HepG2 (cell line): ENCODE data around the gene HK2. TPM values are rescaled to one million over a fixed set of nuclear protein-coding genes. Genes with fewer than 3 reads are reported as not detected.

Experiments
- ATAC-seq: fragments of 200-7000 bp; cut with Tn5 transposase; 3 replicates; pipeline ENCODE4 v1.9.1; 2020; ENCODE audit warnings: mild to moderate bottlenecking, moderate library complexity
- BruUV-seq: library from RNA; stranded (reverse); fragments of 400-500 nt; replicated peaks from 2 replicates; lab custom pipeline; 2021; lab: Mats Ljungman, UMichigan
- CTCF ChIA-PET: fragments of 300-600 bp; formaldehyde crosslinking; extraction: SDS; loops from one replicate; lab custom pipeline; 2021; ENCODE audit warnings: low total read pairs, inconsistent platforms, low intra/inter-chr PET ratio; lab: Yijun Ruan, JAX
- POLR2A ChIA-PET: fragments of 350-600 bp; sonication (Branson Sonifier 250); formaldehyde crosslinking; loops from one replicate; lab custom pipeline; 2020; ENCODE audit warnings: antibody characterized with exemption, inconsistent platforms; lab: Yijun Ruan, JAX
- DNase-seq: peaks from one replicate; pipeline ENCODE4 v3.0.0-alpha.2; 2015; ENCODE audit warnings: low spot score
- FAIRE-seq: peaks from 3 replicates; lab custom pipeline; 2011; peaks lifted over from hg19 to GRCh38; lab: Jason Lieb, UNC
- H2AFZ ChIP-seq: one replicate; pipeline ENCODE4 v1.6.1; 2011; ENCODE audit warnings: low read length, inconsistent platforms
- H3K27ac ChIP-seq: fragments of 300-600 bp; 3 replicates; pipeline ENCODE4 v1.8.0; 2011; ENCODE audit warnings: mixed run types, mild to moderate bottlenecking, mixed read lengths, low read length, inconsistent platforms; ENCODE audit not compliant: insufficient read depth; ENCODE audit errors: extremely low read length
- H3K27me3 ChIP-seq, 2 experiments: fragments of 200-600 bp in 1 of 2; 2 replicates in 1 of 2; 3 replicates in 1 of 2; pipeline versions ENCODE4 v1.6.0 to v1.8.0; 2011; ENCODE audit warnings: low read length in 2 of 2, mild to moderate bottlenecking in 2 of 2, moderate library complexity in 2 of 2, inconsistent platforms in 1 of 2; ENCODE audit not compliant: insufficient read depth in 2 of 2, control insufficient read depth in 1 of 2
- H3K36me3 ChIP-seq, 2 experiments: fragments of 200-600 bp in 1 of 2; replicated peaks in 1 of 2; 2 replicates in 1 of 2; 3 replicates in 1 of 2; pipeline versions ENCODE4 v1.5.1 to v1.8.0; 2011; ENCODE audit warnings: low read length in 2 of 2, inconsistent platforms in 1 of 2; ENCODE audit not compliant: insufficient read depth in 2 of 2, control insufficient read depth in 1 of 2
- H3K4me1 ChIP-seq: 2 replicates; pipeline ENCODE4 v1.5.1; 2012; ENCODE audit warnings: low read length, inconsistent platforms; ENCODE audit not compliant: insufficient read depth
- H3K4me2 ChIP-seq: 2 replicates; pipeline ENCODE4 v1.6.0; 2011; ENCODE audit warnings: low read depth, low read length, inconsistent platforms
- H3K4me3 ChIP-seq, 3 experiments: fragments of 200-600 bp in 1 of 3; sonication (generic), shearing (Covaris generic) in 1 of 3; replicated peaks in 1 of 3; 2 replicates each; pipeline ENCODE4 v1.5.1; 2011 to 2016; ENCODE audit warnings: low read length in 3 of 3, inconsistent platforms in 2 of 3, low read depth in 2 of 3, mild to moderate bottlenecking in 2 of 3, control low read depth in 1 of 3, mixed read lengths in 1 of 3; ENCODE audit not compliant: insufficient read depth in 1 of 3
- H3K79me2 ChIP-seq: one replicate; pipeline ENCODE4 v1.6.1; 2011; ENCODE audit warnings: low read length, inconsistent platforms; ENCODE audit not compliant: insufficient read depth
- H3K9ac ChIP-seq: 2 replicates; pipeline ENCODE4 v1.6.0; 2011; ENCODE audit warnings: mild to moderate bottlenecking, low read depth, low read length, inconsistent platforms; ENCODE audit not compliant: insufficient read depth
- H3K9me3 ChIP-seq: 2 replicates; pipeline ENCODE4 v1.5.1; 2012; ENCODE audit warnings: mild to moderate bottlenecking, low read length
- H4K20me1 ChIP-seq: 2 replicates; pipeline ENCODE4 v1.6.0; 2011; ENCODE audit warnings: inconsistent platforms, mild to moderate bottlenecking, low read length, moderate library complexity; ENCODE audit not compliant: insufficient read depth
- DNMT3B ChIP-seq: conservative IDR thresholded peaks from 2 replicates; pipeline ENCODE4 v1.6.1; 2016; ENCODE audit warnings: missing biosample characterization, control low read depth
- NFKBIZ ChIP-seq: IDR thresholded peaks from 2 replicates; pipeline ENCODE4 v1.6.1; 2018; ENCODE audit warnings: missing genetic modification reagents, missing compliant biosample characterization
- PCBP2 ChIP-seq: fragments of 200-400 bp; formaldehyde crosslinking; optimal IDR thresholded peaks from 2 replicates; pipeline ENCODE3; 2018; ENCODE audit warnings: low read length, low read depth; ENCODE audit not compliant: poor library complexity, severe bottlenecking
- ZFP90 ChIP-seq: sonication (generic); formaldehyde crosslinking; IDR thresholded peaks from 2 replicates; pipeline ENCODE4 v1.8.0; 2022; ENCODE audit warnings: missing genetic modification reagents, mild to moderate bottlenecking, inconsistent platforms, borderline replicate concordance
- ZNF431 ChIP-seq: sonication (generic); formaldehyde crosslinking; IDR thresholded peaks from 2 replicates; pipeline ENCODE4 v1.9.0; 2022; ENCODE audit warnings: missing genetic modification reagents, low read depth, mild to moderate bottlenecking, borderline replicate concordance
- ZNF768 ChIP-seq: sonication (generic); formaldehyde crosslinking; IDR thresholded peaks from 2 replicates; pipeline ENCODE4 v1.4.0; 2020; ENCODE audit warnings: missing genetic modification reagents
- WGBS: methylation state at CpG from one replicate; pipeline ENCODE4 v1.1.6; 2017; ENCODE audit warnings: low lambda C conversion rate; 5-methylcytosine and 5-hydroxymethylcytosine counted together
- in situ Hi-C: cut with HindIII; loops from 2 replicates; pipeline ENCODE4 v1.10.0; 2017; ENCODE audit warnings: low pct_unique_long_range_greater_than_20kb; ENCODE audit not compliant: extremely low pct_ligation_motif_present
- intact Hi-C: fragments of 100-400 bp; cut with micrococcal nuclease; formaldehyde crosslinking; loops from one replicate; pipeline ENCODE4 v1.10.0; 2022; ENCODE audit not compliant: unreplicated experiment
- polyA plus RNA-seq, 8 experiments: library from polyadenylated mRNA; depleted of rRNA in 3 of 8; stranded (reverse) in 7 of 8; unstranded in 1 of 8; fragments of >200 nt; fragmentation: Illumina TruSeq in 4 of 8; extraction: Trizol in 4 of 8; gene quantifications; 2 replicates each; pipeline versions ENCODE4 v1.2.1 to v1.2.3, GENCODE V29; 2011 to 2016; ENCODE audit warnings: low read depth in 4 of 8, missing spikeins in 1 of 8, mixed read lengths in 1 of 8; ENCODE audit not compliant: insufficient read depth in 1 of 8
- total RNA-seq, 5 experiments: library from RNA; depleted of rRNA; stranded (reverse); fragments of >200 nt; fragmentation: Illumina TruSeq; extraction: Trizol; gene quantifications; 2 replicates each; pipeline ENCODE4 v1.2.3, GENCODE V29; 2016; ENCODE audit warnings: low read depth in 1 of 5
- TF ChIP-seq, protein P1 (sequence below): sonication (generic); formaldehyde crosslinking; IDR thresholded peaks from 2 replicates; pipeline ENCODE4 v1.4.0; 2020; ENCODE audit warnings: missing genetic modification reagents, mild to moderate bottlenecking, borderline replicate concordance
- TF ChIP-seq, protein P2 (sequence below): sonication (generic); formaldehyde crosslinking; IDR thresholded peaks from 2 replicates; pipeline ENCODE4 v1.5.1; 2020; ENCODE audit warnings: missing genetic modification reagents, mild to moderate bottlenecking, borderline replicate concordance

HK2 gene
- total and polyA plus RNA-seq, 2 of the 13 experiments (the other 11 are each of a cell fraction or from before 2014, with no cell fraction given): 13.2 to 101 TPM

DNA sequence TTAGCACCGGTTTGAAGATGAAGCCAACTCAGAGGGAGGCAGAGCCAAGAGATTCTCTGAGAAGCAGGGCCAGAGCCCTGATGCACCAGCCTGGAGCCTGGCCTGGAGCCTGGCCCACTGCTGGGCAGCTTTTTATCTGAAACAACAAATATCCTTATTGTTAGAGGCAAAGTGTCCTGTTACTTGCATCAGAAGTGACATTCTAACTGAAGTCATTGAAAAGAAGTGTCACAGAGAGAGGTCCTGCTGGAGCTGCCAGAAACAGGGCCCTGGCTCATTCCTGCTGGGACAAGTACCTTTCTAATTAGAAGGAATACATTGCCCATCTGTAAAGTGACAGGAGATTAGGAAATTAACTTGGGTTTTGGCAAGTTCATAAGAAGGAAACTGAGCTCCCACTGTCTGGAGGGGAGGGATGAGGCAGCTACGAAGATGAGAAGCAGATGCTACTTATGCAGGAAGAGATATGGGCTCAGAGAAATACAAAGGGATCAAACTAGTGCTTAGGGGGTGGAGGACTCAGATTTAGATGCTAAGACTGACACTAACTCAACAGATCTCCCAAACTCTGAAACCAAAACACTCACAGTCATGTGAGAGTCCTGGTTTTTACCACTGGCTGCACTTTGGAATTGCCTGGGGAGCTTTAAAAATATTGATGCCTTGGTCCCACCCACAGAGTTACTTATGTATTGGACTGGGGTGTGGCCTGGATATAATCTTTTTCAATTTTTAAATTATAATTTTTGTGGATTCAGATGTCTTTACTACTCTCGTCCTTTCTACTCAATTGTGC is 11.0 kb upstream of the HK2 start:
- CTCF ChIA-PET: no interaction called here
- no peak overlapping the region for H3K9ac ChIP-seq
- no peak for DNase-seq
- no peak overlapping the region for H3K4me3 ChIP-seq
- H3K4me2 ChIP-seq: peak overlapping the region; percentile 21; the same call in 1 of the 2 replicates
- WGBS: 16% methylated on average over 3 of the region's 3 CpGs
- no peaks in the 10 kb centered on the region for H3K79me2 ChIP-seq
- intact Hi-C loops (no loop called here), in situ Hi-C loops (no loop called here)
- H3K27ac ChIP-seq: no peak overlapping the region
- peaks cover 0 to 10% of the 10 kb centered on the region in 2 experiments; a peak in 3 of 5 replicates for H3K27me3 ChIP-seq
- H4K20me1 ChIP-seq: no peaks in the 10 kb centered on the region
- H2AFZ ChIP-seq: no peak overlapping the region
- H3K36me3 ChIP-seq: no peaks in the 10 kb centered on the region
- TF ChIP-seq, protein P1, sequence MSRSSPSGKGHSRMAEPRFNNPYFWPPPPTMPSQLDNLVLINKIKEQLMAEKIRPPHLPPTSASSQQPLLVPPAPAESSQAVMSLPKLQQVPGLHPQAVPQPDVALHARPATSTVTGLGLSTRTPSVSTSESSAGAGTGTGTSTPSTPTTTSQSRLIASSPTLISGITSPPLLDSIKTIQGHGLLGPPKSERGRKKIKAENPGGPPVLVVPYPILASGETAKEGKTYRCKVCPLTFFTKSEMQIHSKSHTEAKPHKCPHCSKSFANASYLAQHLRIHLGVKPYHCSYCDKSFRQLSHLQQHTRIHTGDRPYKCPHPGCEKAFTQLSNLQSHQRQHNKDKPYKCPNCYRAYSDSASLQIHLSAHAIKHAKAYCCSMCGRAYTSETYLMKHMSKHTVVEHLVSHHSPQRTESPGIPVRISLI: no peak
- 0 out of 2 replicates have a peak, but pooled peaks have one; percentile 17 for TF ChIP-seq ZNF768 (CRISPR knock-in tag)
- POLR2A ChIA-PET: no interaction called here
- no peak for FAIRE-seq
- BruUV-seq: no TSS peak
- ATAC-seq: no peak
- peaks cover 39% of the 10 kb centered on the region for H3K4me1 ChIP-seq
- no peaks in the 10 kb centered on the region for H3K9me3 ChIP-seq

DNA sequence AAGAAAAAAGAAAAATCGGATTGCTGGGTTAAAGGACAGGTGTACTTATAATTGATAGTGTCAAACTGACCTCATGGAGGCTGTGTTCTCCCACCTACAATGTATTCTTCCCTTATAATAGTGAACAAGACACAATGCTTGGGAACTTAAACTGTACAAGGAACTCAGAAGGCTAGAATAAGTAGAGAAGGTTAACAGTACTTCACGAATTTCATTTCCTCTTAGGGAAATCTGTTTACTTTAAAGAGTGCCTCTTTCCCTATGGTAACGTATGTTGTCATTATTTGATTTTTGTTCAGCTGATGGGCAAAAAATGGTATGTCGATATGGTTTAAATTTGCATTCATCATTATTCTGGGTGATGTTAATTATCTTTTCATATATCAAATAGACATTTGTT is 9.2 kb upstream of the HK2 start:
- Histone ChIP-seq H3K9ac (no peak overlapping the region), H3K36me3 (no peaks in the 10 kb centered on the region), H4K20me1 (no peaks in the 10 kb centered on the region), H3K79me2 (no peaks in the 10 kb centered on the region), H3K27me3 (peaks cover 0 to 13% of the 10 kb centered on the region in 2 experiments; a peak in 3 of 5 replicates), H3K4me3 (no peak overlapping the region), H3K9me3 (no peaks in the 10 kb centered on the region), H3K4me1 (peaks cover 43% of the 10 kb centered on the region), H2AFZ (no peak overlapping the region), H3K27ac (no peak overlapping the region), H3K4me2 (no peak overlapping the region)
- intact Hi-C loops (no loop called here), in situ Hi-C loops (no loop called here)
- DNase-seq (no peak), ATAC-seq (no peak), FAIRE-seq (no peak)
- TF ChIP-seq ZFP90 (no peak), DNMT3B (CRISPR knock-in tag) (no peak), ZNF431 (no peak), PCBP2 (no peak), NFKBIZ (CRISPR knock-in tag) (no peak)
- TF ChIP-seq, protein P2, sequence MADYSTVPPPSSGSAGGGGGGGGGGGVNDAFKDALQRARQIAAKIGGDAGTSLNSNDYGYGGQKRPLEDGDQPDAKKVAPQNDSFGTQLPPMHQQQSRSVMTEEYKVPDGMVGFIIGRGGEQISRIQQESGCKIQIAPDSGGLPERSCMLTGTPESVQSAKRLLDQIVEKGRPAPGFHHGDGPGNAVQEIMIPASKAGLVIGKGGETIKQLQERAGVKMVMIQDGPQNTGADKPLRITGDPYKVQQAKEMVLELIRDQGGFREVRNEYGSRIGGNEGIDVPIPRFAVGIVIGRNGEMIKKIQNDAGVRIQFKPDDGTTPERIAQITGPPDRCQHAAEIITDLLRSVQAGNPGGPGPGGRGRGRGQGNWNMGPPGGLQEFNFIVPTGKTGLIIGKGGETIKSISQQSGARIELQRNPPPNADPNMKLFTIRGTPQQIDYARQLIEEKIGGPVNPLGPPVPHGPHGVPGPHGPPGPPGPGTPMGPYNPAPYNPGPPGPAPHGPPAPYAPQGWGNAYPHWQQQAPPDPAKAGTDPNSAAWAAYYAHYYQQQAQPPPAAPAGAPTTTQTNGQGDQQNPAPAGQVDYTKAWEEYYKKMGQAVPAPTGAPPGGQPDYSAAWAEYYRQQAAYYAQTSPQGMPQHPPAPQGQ (CRISPR knock-in tag): no peak
- whole genome bisulfite sequencing: 51% methylated on average over 4 of the region's 4 CpGs
- CTCF ChIA-PET: no interaction called here
- BruUV-seq: no TSS peak
- POLR2A ChIA-PET: interaction anchor here (0.7 to 1.1 kb wide), 2 partner anchors 10 to 16 kb away, joined by 3 read pairs; partner anchors contain the start of gene HK2
